GM19328 (cell line): ENCODE measurements around the gene EPHA4.

Experiments used
- ATAC-seq: cut with Tn5 transposase; IDR thresholded peaks from one replicate; pipeline ENCODE4 v1.9.1; 2021; ENCODE audit warnings: mild to moderate bottlenecking, moderate library complexity; ENCODE audit not compliant: unreplicated experiment

The EPHA4 gene

GRCh38 chr2:221405521-221405920 is 166.6 kb downstream of the EPHA4 start:
- no peak for ATAC-seq

DNA sequence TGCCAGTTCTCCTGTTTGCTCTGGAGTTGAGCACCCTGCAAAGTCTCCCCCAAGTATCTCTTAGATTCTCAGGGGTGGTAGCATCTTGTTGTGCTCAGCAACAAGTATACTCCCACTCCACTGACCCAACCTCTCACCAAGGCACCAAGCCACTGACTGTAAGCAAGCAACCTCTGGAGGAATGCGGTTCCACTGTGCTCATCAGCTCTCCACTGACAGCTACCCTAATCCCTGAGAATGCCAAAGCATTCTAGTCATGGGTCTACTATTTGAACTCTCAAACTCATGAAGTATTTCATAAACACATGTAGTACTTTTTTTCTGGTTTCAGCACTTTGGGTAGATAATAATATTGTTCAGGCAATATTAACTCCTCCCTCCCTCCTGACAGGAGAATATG is 170.0 kb downstream of the EPHA4 start:
- ATAC-seq = no peak

GRCh38 chr2:221400411-221400810 is 171.7 kb downstream of the EPHA4 start:
- no peak for ATAC-seq

- no peak for ATAC-seq
Observed at GRCh38 chr2:221399183-221399582, 172.9 kb downstream of the EPHA4 start.

- ATAC-seq = no peak
Observed at GRCh38 chr2:221397187-221397586, 174.9 kb downstream of the EPHA4 start.

DNA sequence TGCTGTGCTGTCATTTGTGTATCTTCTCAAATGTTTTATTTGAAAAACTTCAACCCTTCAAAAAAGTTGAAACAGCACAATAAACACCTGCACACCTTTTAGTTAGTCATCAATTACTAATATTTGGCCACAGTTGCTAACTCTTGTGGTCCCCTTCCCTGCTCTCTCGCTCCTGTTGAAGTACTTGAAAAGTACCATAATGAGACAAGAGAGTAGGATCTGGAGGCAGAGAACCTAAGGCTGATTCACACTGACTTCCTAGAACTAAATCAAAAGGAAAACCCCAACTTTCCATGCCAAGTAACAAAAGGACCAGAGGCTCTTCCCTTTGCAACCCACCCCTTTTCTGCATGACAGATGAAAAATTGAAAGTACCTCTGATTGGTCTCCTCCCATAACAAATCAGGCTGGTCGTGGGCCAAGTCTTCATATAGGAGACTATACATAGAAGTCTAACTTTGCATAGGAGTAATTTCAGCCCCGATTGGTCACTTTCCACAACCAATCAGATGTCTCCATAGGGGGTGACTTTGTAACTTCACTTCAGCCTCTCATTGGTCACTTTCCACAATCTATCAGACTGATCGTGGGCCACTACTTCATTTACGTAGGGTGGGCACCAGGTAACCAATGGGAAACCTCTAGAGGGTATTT is 179.7 kb downstream of the EPHA4 start:
- no peak for ATAC-seq

DNA sequence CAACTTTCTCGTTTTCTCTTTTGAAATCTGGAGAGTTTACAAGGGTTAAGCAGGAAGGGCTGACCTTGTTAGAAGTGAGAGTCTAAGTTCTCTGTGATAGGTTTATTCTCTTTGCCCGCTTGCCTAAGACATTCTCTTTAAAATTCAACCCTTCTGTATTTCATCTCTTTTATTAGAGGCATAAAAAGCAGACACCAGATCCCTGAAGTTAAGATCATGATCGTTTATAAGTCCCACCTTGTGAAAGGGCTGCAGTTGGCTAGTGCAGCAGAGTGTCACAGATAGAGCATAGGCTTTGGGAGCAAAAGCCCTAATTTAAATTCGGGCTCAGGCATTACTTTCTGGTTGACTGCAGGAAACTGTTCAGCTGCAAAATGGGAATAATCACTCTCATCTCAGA is 181.2 kb downstream of the EPHA4 start:
- ATAC-seq = no peak

DNA sequence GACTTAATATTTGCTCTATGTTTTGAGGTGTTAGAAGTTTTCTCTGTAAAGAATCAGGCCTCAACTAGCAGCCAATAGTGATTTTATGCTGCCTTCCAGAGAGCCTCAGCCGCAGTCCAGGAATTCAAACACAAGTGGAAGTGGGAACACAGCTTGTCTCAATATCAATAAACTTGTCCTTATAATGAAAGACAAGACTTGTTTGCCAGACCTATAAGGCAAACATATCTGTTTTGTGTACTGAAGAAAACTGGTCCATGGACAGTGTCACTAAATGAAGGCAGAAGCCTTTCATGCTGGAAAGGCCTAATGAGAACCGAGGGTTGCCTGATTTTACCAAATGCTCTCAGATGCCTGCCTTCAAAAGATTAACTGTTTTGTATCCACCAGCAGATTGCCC is 182.2 kb downstream of the EPHA4 start:
- no peak for ATAC-seq

DNA sequence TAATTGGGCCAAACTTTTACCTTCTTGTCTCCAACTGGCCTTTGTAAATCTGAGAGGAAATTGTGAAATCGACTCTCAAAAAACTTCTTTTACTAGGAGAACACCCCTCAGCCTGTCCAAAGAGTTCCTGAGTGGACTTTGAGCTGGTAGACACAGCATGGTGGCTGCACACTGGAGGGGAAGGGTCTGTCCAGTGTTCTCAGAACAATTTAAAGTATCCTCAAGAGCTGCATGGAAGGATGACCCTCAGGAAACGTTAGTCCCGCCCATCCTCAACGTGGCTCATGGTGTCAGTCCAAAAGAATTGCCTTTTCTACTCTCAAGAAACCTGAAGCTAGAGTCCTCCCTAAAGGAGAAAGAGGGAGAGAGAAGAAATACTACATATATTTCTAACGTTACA is 182.7 kb downstream of the EPHA4 start:
- ATAC-seq = no peak

DNA sequence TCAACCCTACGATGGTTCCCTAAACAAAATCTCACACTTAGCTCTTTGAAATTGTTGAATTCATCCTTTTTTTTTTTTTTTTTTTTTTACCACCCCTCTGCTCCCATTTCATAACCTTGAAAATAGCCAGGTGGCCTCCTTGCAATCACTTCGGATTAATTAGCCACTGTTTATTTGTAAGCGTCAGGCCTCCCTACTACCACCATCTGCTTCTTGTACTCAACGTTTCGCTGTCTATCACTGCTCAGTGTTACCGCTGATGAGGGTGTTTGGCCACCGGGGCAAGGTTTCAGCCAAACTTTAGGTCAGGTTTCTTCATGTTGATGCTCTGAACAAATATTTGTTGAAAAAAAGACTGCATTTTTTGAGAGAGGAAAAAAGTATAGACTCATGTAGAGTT is 183.2 kb downstream of the EPHA4 start:
- ATAC-seq = no peak

DNA sequence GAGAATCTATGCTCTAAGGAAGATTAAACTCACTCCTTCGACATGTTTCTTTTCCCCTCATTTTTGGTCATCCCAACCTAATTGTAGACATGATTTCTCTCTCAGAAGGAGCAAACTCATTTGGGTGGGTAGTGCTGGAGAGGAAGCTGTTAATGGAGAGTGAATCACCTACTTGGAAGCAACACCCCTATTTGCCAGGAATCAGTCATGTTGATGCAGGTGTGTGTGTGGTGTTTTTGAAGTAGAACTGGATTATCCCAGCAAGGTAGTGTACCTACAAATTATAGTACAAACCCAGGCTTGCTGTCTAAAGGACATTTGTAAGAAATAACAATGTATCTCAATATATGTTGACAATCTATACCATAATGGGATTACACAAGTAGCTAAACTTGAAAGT is 186.4 kb downstream of the EPHA4 start:
- no peak for ATAC-seq

- ATAC-seq = no peak
Observed at GRCh38 chr2:221381928-221382488, 190.1 kb downstream of the EPHA4 start.

GRCh38 chr2:221380686-221381085 is 191.4 kb downstream of the EPHA4 start:
- no peak for ATAC-seq

- no peak for ATAC-seq
Observed at GRCh38 chr2:221380062-221380461, 192.0 kb downstream of the EPHA4 start.

- no peak for ATAC-seq
Observed at GRCh38 chr2:221377597-221377996, 194.5 kb downstream of the EPHA4 start.

- no peak for ATAC-seq
Observed at GRCh38 chr2:221377066-221377465, 195.0 kb downstream of the EPHA4 start.

DNA sequence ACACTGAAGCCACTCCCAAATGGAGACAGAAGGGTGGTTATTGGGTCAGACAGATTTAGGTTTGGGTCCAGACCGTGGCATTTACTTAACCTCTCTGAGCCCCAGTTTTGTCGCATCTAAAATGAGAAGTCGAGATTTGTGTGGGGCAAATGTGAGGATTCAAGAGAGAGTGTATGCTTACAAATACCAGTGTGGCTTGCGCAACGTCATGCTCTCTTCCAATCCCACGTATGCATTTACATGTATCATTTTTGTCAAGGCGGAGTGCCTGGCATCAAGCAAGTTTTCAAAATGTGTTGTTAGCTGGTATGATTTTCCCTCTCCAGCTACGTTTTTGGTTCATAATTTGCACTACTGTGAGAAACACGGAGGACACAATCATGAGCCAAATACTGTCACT is 197.9 kb downstream of the EPHA4 start:
- ATAC-seq = no peak

DNA sequence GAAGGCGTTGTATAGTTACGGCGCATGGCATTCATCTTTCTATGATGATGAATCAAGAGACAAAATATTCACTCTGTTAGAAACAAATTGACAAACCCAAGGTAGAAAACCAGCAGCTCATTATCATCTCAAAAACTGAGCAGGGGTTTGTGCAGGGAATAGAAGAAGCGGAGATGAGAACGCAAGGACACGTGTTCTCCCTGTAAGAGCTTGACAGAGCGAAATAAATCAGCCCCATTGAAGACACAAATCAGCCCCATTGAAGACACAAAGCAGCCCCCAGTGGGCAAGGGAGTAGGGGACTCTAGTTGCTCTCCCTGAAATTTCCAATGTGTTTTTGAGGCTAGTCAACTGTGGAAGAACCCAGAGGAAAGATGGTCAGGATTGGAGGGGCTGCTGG is 199.2 kb downstream of the EPHA4 start:
- ATAC-seq = no peak

GRCh38 chr2:221372159-221372884 is 199.8 kb downstream of the EPHA4 start:
- ATAC-seq = no peak

GRCh38 chr2:221371347-221371746 is 200.8 kb downstream of the EPHA4 start:
- no peak for ATAC-seq

DNA sequence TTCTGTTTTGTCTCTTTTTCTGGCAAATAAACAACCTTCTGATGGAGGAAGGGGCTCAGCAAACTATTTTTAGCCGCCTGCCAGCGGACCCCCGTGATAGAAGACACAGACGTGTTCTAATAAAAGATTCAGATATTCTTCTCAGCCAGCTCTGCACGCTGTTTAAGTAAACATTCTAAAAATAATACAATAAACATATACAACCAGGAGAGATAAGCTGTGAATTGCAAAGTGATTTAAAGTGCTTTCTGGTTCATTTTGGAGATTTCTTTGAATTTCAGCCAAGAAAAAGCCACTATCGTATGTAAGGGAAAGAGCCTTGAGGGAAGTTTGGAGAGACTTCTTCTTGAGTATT is 201.3 kb downstream of the EPHA4 start:
- no peak for ATAC-seq

DNA sequence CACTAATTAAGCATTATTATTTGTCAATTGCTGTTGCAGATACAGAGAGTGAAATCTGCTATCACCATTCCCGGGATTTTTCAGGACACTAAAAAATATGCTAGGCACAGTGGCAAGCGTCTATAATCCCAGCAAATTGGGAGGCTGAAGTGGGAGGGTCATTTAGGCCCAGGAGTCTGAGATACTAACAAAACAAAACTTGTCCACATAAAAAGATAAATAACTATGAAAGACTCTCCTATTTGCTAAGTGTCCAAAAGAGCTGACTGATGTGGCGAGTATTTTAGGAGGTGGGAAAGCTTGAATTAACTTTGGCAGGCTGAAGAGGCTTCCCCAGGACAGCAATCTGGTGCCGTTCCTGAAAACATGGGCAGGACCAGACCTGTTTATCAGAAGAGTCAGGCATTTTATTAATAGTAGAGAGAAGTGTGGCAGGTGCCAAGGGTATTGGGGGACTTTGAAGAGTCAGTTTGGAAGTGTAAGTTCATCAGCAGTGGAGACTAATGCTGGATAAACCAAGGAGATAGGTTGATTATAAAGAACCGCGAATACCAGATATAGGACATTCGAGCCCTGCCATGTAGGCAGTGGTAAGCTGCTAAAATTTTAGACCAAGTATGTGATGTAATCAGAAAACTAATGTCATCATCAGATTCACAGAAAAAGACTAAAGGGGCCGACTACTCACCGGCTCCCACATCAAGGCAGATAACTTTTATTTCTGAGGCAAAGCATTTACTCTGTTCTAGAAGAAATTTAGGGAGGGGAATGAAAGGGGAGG is 201.8 kb downstream of the EPHA4 start:
- no peak for ATAC-seq
